Stimulated activated naive CD4-positive, alpha-beta T cell treated with Interleukin-2 at 50 U/mL for 16 hours (primary cell): ENCODE data around the gene BNC2.
"Not testable (repeated sequence)": the region's sequence is repeated elsewhere in the genome, so short reads cannot be mapped to it uniquely, and the experiment has no call there.

ENCODE experiments used
- DNase-seq: peaks from one replicate; lab custom pipeline; 2025; lab: John Stamatoyannopoulos, UW

The BNC2 gene

DNA sequence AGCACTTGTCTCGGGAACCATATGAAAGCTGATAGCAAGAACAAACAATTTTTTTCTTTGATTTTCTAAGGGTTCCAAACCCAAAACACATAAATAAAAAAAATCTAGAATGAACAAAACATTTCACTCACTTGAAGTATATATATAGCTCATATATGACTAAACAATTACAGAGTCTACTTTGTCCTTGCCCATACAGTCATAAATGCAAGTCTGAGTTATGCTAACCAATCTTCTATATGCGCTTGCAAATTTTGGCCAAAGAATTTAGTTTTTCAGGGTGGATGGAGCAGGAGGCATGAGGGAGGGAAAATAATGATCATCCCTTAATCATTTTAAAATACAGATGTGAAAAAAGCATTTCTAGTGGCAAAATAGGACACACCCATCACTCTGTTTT, 370.1 kb downstream of the BNC2 start:
- DNase-seq: no peak

DNA sequence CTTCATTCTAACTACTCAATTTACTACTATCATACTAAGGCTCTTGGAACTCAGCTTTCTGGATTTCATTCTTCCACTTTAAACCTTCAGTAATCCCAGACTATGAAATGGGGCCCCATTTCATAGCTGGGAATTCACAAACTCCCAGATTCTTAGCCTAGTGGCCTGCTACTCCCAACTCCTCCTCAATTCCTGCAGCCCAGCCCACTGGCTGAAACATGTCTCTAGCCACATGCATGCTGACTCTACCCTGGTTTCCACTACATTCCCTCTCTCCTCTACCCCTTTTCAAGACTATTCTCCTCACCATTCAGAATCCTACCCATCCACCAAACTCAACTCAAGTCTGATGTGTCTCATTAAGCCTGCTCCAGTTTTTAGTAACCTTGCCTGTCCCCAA, 370.6 kb downstream of the BNC2 start:
- no peak for DNase-seq

DNA sequence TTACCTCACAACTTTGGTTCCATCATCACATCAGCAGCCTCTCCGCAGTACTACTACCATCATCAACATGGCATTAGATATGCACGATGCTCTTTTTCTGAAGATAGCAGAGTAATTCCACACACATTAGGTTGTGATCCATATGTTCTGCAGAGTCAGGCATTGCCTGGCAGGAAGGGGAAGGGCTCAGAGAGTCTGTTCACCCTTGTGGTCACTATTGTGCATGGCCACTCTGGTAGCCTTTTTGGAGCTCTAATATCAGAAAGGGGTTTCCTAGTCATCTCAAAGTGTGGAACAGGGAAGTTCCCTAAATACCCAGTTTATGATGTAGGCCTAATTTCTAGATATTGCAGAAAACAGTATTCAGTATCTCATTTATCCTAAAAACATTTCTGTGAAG, 373.6 kb downstream of the BNC2 start:
- no peak for DNase-seq

DNA sequence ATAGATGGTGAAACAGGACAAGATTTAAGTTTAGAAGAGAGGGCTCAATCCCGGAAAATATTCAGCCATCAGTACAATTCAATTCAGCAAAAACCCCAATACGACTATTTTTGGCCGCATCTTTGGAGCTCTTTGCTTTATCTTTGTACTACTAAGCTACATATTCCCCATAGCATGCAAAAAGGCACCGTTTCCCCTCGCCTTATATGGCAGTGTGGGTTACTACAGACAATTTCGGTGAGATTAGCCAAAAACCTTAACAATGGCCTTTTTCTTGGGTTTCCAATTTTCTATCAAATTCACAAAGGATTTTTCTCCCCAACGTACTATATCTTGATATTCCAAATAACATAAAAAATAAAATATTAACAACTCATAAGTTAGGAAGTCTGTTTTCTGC, 382.6 kb downstream of the BNC2 start:
- DNase-seq: no peak

DNA sequence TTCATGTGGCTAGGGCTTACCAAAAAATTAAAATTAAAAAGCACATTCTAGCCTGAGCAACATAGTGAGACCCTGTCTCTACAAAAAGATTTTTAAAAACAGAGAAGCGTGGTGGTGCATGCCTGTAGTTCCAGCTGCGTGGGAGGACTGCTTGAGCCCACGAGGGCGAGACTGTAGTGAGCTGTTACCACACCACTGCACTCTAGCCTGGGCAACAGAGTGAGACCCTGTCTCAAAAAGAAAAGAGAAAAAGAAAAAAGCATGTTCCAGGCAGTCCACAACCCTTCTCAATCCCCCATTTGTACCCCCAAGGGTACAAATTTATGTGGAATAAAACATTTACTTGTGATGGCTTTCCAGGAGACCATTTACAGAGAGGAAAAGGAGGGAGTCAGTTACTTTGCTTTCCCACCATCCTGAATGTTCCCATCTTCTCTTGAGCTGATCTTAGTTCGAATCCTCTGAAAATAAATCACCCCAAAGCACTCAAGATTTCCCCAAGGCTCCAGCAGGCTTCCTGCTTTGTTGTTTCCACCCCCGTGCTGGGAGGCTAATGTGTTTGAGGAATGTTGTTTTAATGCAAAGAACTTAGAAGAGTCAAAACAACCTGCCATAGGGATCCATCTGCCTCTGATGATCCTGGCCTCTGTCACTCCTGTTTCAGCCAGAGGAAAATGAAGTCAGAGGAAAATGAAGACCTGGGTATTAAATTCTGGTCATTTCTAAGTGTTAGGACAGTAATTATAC, 384.7 kb downstream of the BNC2 start:
- no peak for DNase-seq

DNA sequence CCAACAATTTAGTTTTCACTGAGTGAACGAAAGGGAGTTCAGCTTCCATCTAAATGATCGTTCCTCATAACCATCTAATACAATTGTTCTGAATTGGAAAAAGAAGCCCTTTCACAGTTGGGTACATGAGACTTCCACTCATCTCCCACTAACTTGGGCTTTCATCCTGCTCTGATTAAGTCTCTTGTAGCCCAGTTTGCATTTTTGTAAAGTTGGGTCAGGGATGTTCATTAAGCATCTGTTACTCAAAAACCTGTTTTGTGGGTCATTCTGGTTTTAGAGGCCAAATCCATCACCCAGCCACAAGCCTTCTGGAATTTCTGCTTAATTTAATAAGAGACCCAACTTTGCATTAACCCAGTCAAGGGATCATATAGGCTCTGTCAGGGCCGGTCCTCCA, 385.3 kb downstream of the BNC2 start:
- DNase-seq: no peak

DNA sequence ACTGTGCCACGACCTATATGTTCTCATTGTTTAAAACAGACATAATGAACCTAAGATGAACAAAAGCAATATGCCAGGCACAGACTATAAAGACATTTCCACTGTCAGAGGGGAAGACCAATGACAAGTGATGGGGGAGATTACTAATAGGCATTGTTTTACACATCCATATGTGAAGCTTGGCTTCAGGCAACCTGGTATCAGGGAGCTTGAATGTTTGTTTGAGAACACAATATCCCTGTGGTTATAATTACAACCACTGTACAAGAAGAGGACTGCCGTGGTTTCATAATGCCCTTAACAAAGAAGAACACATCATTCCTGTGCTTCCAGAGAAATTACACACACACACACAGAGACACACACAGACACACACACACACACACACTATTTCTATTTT, 385.7 kb downstream of the BNC2 start:
- no peak for DNase-seq

DNA sequence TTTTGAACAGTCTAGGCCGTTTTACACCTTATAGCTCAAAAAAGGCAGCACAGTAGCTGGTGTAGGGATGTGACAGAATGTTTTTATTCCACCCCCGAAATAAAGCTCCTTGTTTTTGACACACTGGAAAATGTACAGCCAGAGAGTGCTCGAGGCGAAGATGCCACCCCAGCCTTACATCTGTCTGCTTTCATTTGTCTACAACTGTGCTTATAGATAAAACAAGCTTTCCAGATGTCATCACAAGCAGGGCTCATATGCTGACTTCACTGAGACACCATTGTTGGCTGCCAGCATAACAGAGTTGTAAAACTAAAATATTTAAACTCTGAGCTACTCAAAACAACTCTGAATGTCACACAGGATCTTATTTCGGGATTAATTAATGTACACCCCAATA, 386.3 kb downstream of the BNC2 start:
- DNase-seq: no peak

DNA sequence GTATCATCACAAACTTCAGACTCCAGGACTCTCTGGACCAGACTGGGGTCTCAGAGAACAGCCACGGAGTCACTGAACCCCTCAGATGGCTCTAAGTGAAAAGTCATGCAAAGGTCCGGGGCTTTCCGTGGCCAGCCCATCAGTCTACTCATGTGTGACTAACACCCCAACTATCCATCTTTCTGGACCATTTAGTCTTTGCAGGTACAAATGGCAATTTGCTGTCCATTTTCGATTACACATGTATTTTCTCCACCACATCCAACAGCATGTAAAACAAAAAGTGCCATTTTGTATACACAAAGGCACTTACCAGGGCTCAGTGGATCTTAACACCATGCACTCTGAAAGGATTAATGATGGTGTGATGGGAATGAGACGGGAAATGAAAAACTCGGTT, 387.7 kb downstream of the BNC2 start:
- DNase-seq: no peak

DNA sequence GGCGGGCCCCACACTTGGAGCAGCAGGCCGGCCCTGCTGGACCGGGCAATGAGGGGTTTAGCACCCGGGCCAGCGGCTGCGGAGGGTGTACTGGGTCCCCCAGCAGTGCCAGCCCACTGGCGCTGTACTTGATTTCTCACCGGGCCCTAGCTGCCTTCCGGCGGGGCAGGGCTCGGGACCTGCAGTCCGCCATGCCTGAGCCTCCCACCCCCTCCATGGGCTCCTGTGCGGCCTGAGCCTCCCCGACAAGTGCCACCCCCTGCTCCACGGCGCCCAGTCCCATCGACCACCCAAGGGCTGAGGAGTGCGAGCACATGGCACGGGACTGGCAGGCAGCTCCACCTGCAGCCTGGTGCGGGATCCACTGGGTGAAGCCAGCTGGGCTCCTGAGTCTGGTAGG, 389.9 kb downstream of the BNC2 start:
- not testable (repeated sequence) for DNase-seq

DNA sequence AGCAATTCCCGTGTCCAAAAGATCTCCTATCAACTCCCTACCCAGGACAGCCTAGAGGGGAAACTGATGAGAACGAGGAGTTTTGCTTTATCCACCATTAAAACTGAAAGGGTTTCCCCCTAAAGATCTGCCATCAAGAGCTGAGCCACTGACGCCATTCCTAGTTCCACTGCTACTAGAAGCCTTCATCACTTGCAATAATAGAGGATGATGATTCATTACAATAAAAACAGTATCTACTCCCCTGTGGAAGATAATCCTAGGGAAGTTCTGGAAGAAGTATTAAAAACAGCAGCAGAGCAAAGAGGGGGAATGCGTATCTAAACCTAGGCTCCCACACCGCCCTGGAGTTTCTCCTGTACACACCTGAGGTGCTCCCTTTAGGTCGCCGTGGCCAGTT, 394.5 kb downstream of the BNC2 start:
- DNase-seq: no peak

DNA sequence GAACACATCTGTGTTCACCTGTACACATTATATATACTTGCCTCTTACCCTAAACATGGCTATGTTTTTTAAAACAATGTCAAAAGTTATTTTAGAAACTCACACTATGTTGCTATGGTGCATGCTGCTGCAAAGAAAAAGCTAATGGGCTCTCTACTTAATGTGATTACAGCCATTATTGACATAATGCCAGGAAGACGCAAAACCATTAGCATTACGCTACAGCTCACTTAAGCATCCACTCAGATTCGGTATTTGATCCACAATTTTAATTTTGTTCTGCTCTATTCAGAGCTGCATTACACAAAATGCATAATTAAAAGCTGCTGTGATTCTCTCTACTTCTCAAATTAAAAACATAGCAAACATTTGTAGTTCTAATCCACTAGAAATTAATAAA, 395.2 kb downstream of the BNC2 start:
- no peak for DNase-seq

DNA sequence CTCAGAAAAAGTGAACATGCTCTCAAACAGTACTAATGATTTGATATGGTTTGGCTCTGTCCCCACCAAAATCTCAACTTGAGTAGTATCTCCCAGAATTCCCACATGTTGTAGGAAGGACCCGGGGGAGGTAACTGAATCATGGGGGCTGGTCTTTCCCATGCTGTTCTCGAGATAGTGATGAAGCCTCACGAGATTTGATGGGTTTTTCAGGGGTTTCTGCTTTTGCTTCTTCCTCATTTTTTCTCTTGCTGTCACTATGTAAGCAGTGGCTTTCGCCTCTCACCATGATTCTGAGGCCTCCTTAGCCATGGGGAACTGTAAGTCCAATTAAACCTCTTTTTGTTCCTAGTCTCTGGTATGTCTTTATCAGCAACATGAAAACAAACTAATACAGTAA, 401.3 kb downstream of the BNC2 start:
- no peak for DNase-seq

DNA sequence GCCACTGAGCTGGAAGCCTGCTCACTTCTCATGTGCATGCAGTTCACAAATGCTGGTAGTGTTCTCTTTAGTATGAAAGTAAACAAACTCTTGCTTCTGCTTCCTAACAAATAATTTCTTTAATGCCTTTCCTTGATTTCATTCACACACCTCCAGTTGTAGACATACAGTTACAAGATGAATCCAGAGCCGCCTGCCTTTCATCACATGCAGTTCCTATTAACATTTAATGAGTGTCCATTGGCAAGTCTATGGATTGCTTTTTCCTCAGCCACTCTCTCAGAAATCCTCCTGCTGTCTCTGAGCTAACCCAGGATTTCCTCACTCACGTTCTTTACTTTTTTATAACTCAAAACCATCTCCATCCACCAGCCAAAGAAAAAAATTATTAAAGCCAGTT, 408.6 kb downstream of the BNC2 start:
- no peak for DNase-seq

DNA sequence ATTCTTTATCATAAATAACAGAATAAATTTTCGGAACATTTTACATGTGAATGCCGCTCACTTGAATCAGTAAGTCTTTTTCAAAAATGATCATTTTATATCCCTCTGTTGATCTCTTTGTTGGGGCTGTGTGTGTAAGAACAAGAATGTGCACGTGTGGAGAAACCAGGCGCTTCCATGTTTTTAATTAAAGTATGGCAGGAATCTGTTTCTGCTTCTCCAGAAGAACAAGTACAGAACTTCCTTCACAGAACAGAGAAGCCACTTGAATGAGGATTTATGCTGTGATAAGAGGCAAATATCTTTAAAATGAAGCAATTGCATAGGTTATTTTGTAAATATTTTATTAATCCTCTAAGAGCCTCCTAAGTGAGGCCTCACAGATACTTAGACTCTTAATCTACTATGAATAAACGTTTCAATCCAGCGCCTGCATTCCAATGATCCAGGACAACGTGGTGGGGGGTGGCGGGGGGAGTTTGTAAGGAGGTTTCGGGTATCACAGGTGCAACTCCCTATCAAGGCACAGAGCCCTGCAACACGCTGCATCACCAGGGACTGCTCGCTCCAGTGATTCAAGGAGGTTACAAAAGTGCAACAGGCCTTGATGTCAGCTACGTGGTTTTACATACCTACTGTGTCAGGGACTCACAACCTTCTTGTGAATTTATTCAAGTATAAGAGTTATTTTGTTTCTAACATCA, 409.2 kb downstream of the BNC2 start:
- DNase-seq: no peak

DNA sequence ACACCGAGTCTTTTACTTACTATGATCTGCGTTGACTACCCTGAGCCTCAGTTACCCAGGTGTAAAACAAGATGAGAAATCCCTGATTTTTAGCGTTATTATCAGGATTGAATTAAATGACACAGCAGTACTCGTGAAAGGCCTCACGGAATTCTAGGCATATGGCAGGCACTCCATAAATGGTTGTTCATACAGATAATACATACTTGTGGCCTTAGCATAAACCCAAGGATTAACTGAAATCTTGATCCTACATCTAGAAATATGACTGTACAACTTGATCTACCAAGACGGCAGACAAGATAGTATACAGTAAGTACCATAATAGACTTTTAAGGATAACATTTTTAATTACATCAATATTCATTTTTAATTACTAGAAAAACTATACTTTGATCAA, 409.8 kb downstream of the BNC2 start:
- no peak for DNase-seq

DNA sequence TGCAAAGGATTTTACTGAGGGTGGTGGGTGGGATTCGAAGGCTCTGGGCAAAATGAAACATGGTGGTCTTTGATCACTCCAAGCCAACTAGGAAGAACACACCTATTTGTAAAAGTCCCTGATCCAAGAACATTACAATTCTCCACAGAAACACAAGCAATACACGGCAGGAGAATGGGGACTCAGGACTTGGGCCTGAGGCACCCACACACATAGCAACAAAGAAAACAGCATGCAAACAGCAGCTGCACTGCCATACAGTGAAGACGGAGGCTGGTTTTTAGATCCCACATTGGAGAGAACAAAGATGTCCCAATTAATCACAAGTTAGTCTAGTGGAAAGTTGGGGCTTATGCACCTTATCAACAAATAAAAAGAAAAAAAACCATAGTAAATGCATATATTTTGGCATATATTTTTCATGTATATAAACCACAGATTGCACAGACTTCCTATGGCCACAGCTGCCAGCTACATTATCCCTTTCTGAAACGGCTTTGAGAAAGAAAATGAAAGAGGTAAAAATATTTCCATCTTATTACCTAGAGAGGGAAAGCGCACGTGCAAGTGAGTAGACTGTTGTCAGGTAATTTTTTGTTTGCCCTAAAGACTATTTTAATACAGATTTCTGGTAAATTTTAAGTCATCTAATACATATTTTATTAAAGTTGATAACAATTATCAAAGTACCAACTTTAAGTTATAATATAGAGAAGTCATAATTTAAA, 410.9 kb downstream of the BNC2 start:
- DNase-seq: no peak

DNA sequence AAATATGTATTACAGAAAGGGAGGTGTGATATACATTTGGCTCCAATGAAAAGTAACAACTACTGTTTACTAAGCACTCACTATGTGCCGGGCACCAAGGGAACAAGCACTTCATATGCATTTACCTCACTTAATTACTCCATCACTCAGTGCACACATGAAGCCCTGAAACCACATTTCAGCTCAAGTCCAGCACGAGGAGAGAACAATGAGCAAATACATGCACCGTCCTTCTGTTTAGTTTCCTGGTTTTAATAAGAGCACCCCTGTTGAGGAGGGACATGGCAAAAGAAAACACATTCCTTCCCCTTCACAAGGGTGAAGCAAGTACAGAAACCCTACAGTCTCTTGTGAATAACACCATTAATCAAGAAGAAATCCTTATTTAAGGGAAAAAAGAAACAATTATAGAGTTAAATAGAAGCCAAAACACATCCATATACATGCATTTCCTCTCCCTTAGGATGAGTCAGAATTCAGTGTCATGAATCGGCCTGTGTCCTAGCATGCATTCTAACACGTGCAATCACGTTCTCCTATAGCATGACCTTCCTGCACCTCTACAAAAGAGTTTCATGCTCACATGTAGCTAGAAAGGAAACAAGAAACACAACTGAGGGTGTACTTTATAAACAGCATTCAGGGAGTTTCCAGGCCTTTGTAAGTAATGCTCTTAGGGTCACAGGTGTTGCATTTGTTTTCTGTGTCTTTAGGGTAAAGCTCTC, 411.6 kb downstream of the BNC2 start:
- no peak for DNase-seq

DNA sequence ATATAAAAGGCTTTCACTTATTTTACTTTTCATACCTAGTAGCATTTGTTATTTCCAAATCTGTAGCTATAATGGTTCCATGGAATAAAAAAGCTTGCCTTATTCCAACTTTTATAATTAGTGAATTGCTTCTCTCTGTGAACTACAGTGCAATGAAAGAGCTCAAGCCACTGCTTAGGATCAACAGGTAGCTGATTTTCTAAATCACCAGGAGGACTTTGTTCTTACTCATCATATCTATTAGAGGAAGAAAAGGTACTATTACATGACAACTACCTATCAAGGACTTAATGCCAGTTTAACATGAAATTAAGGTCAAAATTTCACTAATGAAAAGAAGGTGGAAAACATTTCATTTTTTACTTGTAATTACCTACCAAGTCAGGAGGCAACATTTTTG, 414.6 kb downstream of the BNC2 start:
- no peak for DNase-seq

DNA sequence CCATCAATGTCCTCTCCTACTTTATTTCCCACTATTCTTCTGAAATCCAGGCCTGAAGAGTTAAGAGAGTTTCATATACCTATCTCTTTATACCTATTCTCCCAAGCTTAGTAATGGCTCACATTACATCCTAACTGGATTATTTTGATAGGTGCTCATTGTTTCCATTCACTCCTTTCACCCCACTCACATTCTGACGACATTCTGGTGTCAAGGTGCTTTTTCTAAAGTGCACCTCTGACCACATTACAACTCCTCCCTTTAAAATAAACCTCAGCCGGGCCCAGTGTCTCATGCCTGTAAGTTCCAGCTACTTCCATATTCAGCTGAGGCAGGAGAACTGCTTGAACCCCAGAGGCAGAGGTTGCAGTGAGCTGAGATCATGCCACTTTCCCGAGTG, 417.1 kb downstream of the BNC2 start:
- DNase-seq: no peak

DNA sequence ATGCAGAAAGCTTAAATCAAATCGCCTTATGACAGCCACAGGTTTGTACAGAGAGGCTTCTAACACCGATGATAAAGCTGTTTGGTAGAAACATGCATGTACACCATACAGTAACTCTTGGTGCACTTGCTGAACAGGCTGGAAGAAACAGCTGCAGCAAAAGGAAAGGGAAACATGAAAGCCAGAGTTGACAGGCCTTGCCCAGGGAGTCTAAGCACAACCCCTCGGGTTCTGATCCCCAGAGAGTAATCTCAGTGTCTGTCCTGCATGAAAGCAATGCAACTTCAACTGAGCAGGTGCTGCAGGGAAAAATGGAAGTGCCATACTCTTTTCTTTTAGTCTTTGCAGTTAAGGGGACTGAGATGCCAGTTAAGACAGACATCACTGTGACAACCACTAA, 419.9 kb downstream of the BNC2 start:
- no peak for DNase-seq

DNA sequence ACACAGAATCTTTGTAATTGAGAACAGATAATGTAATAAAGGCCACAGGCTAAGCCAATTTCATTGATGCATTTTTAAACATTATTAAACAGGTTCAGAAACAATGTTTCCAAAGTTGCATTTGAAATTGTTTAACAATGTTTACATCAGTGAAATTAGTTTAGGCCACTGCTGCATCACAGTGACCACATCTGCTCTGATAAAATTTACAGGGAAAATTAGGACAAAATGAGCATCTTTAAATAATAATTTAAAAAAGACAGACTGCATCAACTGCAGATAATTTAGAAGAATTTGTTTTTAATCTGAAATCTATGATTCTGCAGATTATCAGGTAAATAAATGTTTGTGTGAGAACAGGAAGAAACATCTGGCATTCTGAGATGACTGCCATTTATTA, 420.4 kb downstream of the BNC2 start:
- DNase-seq: no peak
